GM12872 (cell line): ENCODE measurements around the gene TMC5.

Source experiments
- CTCF ChIP-seq: IDR thresholded peaks from 3 replicates; pipeline ENCODE4 v1.5.1; 2011; ENCODE audit warnings: low read depth, mild to moderate bottlenecking, low read length, moderate library complexity; ENCODE audit not compliant: insufficient read depth

TMC5 gene

GRCh38 chr16:19532601-19533000 lies 114.9 kb downstream of the TMC5 start:
- no peak for TF ChIP-seq CTCF

- no peak for TF ChIP-seq CTCF
These were observed 122.7 kb downstream of the TMC5 start for GRCh38 chr16:19540241-19540970.

- no peak for TF ChIP-seq CTCF
These were observed 124.6 kb downstream of the TMC5 start for GRCh38 chr16:19542138-19542821.

DNA sequence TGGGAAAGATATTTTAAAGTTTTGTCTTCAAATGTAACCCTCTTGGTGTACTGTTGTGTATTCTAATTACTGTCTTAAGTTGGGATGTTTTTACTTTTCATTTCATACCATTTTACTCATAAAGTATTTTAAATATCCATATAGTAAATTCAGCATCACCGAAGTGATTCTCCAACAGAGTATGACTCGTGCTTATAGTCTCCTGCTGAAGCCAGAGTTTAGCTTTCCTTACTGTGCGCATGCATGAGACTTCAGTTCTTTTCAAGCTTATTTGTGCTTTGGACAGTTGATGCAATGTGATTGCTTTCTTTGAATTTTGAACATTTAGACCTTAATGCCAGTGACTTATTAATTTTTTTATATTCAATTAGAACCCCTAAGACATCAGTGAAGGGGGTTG lies 130.5 kb downstream of the TMC5 start:
- no peak for TF ChIP-seq CTCF
